Keratinocyte (primary cell): ENCODE results near the gene PTPRN2. TPM values are rescaled to one million over a fixed set of nuclear protein-coding genes. Genes with fewer than 3 reads are reported as not detected.
"Not testable (repeated sequence)": the region's sequence is repeated elsewhere in the genome, so short reads cannot be mapped to it uniquely, and the experiment has no call there.

Experiments used
- DNase-seq: peaks from one replicate; pipeline ENCODE4 v3.0.0-alpha.2; 2011; ENCODE audit warnings: low read depth, missing footprints, low spot score
- FAIRE-seq: peaks from 2 replicates; lab custom pipeline; 2011; peaks lifted over from hg19 to GRCh38; lab: Jason Lieb, UNC
- H2AFZ ChIP-seq: 2 replicates; pipeline ENCODE4 v1.6.0; 2012; ENCODE audit warnings: low read length, control low read depth, inconsistent platforms; ENCODE audit not compliant: control insufficient read depth
- H3K27ac ChIP-seq: 2 replicates; pipeline ENCODE4 v1.5.1; 2011; ENCODE audit warnings: low read length; ENCODE audit not compliant: control insufficient read depth, insufficient read depth
- H3K27me3 ChIP-seq: 3 replicates; pipeline ENCODE4 v1.6.0; 2011; ENCODE audit warnings: low read length; ENCODE audit not compliant: control insufficient read depth, insufficient read depth; ENCODE audit errors: extremely low read depth
- H3K36me3 ChIP-seq, 2 experiments: 2 replicates in 1 of 2; 3 replicates in 1 of 2; pipeline ENCODE4 v1.5.1; 2011; ENCODE audit warnings: low read length in 2 of 2, mild to moderate bottlenecking in 1 of 2; ENCODE audit not compliant: control insufficient read depth in 2 of 2, insufficient read depth in 2 of 2; ENCODE audit errors: extremely low read depth in 1 of 2
- H3K4me1 ChIP-seq: 3 replicates; pipeline ENCODE4 v1.5.1; 2011; ENCODE audit warnings: low read length; ENCODE audit not compliant: control insufficient read depth, insufficient read depth; ENCODE audit errors: extremely low read depth
- H3K4me2 ChIP-seq: 3 replicates; pipeline ENCODE4 v1.6.0; 2011; ENCODE audit warnings: low read depth, low read length; ENCODE audit not compliant: control insufficient read depth, insufficient read depth; ENCODE audit errors: extremely low read depth
- H3K4me3 ChIP-seq, 3 experiments: fragments of 200-600 bp in 1 of 3; sonication (generic) in 1 of 3; 2 replicates in 2 of 3; 3 replicates in 1 of 3; pipeline ENCODE4 v1.5.1; 2011 to 2016; ENCODE audit warnings: low read length in 3 of 3, mild to moderate bottlenecking in 3 of 3, control low read depth in 2 of 3, inconsistent platforms in 1 of 3, low read depth in 1 of 3, mixed read lengths in 1 of 3, mixed run types in 1 of 3, moderate library complexity in 1 of 3; ENCODE audit not compliant: control insufficient read depth in 2 of 3, insufficient read depth in 2 of 3; ENCODE audit errors: extremely low read depth in 1 of 3
- H3K79me2 ChIP-seq: 2 replicates; pipeline ENCODE4 v1.6.0; 2012; ENCODE audit warnings: low read length; ENCODE audit not compliant: control insufficient read depth, insufficient read depth
- H3K9ac ChIP-seq: 3 replicates; pipeline ENCODE4 v1.6.0; 2011; ENCODE audit warnings: low read length; ENCODE audit not compliant: control insufficient read depth, insufficient read depth; ENCODE audit errors: extremely low read depth
- H3K9me1 ChIP-seq: 3 replicates; pipeline ENCODE4 v1.6.0; 2011; ENCODE audit warnings: low read length; ENCODE audit not compliant: control insufficient read depth, insufficient read depth; ENCODE audit errors: extremely low read depth
- H3K9me3 ChIP-seq: 2 replicates; pipeline ENCODE4 v1.5.1; 2012; ENCODE audit warnings: low read depth, low read length; ENCODE audit not compliant: control insufficient read depth
- H4K20me1 ChIP-seq: 3 replicates; pipeline ENCODE4 v1.6.0; 2011; ENCODE audit warnings: low read length; ENCODE audit not compliant: control insufficient read depth, insufficient read depth; ENCODE audit errors: extremely low read depth
- EZH2 ChIP-seq: IDR thresholded peaks from one replicate; pipeline ENCODE4 v1.6.1; 2012; ENCODE audit warnings: inconsistent platforms, mild to moderate bottlenecking, low read length, moderate library complexity
- dilution Hi-C: fragments of 300-500 bp; cut with MboI; formaldehyde crosslinking; loops from one replicate; pipeline ENCODE4 v1.7.0; 2020; ENCODE audit warnings: low sequenced_read_pairs; ENCODE audit not compliant: extremely low pct_ligation_motif_present
- polyA plus RNA-seq, 5 experiments: library from polyadenylated mRNA; depleted of rRNA in 3 of 5; stranded (reverse) in 3 of 5; stranded (forward) in 1 of 5; unstranded in 1 of 5; fragments of >200 nt; gene quantifications; 1 replicate in 1 of 5; 2 replicates in 3 of 5; 3 replicates in 1 of 5; pipeline versions ENCODE4 v1.2.1 to v1.2.3, GENCODE V29; 2011 to 2012; ENCODE audit warnings: missing spikeins in 2 of 5, low read depth in 1 of 5, low replicate concordance in 1 of 5
- TF ChIP-seq, protein P1 (sequence below), 3 experiments: IDR thresholded peaks in 1 of 3; conservative IDR thresholded peaks in 1 of 3; optimal IDR thresholded peaks in 1 of 3; 2 replicates in 2 of 3; 3 replicates in 1 of 3; pipeline versions ENCODE3 to v1.5.1; 2011; ENCODE audit warnings: low read length in 3 of 3, mild to moderate bottlenecking in 3 of 3, moderate library complexity in 2 of 3, control low read depth in 1 of 3, inconsistent platforms in 1 of 3; ENCODE audit not compliant: insufficient read depth in 2 of 3; ENCODE audit errors: extremely low read depth in 1 of 3

Gene PTPRN2
- polyA plus RNA-seq, 1 donor (not counting 4 experiments of a cell fraction or from before 2014, with no cell fraction given): not detected

DNA sequence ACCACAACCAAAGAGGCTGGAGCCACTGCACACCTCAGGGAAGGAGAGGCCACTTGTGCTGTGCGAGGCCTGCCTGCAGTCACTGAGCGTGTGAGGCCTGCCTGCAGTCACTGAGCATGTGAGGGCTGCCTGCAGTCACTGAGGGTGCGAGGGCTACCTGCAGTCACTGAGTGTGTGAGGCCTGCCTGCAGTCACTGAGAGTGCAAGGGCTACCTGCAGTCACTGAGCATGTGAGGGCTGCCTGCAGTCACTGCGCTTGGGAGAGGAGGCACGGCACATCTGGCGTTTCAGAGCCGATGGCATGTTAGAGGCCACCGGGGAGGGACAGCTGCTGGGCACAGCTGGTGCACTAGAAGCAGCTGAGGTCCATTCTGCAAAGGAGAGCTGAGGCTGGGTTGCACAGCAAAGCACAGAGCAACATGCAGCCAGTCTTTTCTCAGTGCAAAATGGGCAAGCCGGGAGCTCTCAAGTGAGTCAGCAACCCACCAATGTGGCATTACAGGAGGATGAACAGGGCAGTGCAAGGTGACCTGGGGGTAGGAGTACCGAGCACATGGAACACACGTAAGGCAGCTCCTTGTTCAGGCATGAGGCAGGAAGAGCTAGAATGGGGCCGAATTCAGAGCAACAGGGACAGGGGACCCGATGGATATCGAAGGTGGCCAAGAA is 540.1 kb downstream of the PTPRN2 start:
- Histone ChIP-seq H3K9me1 (no peaks in the 10 kb centered on the region), H3K9me3 (peaks cover 19% of the 10 kb centered on the region), H3K9ac (no peak overlapping the region), H3K27ac (no peak overlapping the region), H3K4me2 (no peak overlapping the region), H4K20me1 (no peaks in the 10 kb centered on the region), H3K36me3 (no peaks in the 10 kb centered on the region), H3K27me3 (no peaks in the 10 kb centered on the region), H3K4me1 (no peaks in the 10 kb centered on the region), H2AFZ (no peak overlapping the region), H3K4me3 (no peak overlapping the region), H3K79me2 (no peaks in the 10 kb centered on the region)
- DNase-seq (no peak), FAIRE-seq (no peak)
- dilution Hi-C loops: no loop called here
- no peak for TF ChIP-seq EZH2
- TF ChIP-seq, protein P1, sequence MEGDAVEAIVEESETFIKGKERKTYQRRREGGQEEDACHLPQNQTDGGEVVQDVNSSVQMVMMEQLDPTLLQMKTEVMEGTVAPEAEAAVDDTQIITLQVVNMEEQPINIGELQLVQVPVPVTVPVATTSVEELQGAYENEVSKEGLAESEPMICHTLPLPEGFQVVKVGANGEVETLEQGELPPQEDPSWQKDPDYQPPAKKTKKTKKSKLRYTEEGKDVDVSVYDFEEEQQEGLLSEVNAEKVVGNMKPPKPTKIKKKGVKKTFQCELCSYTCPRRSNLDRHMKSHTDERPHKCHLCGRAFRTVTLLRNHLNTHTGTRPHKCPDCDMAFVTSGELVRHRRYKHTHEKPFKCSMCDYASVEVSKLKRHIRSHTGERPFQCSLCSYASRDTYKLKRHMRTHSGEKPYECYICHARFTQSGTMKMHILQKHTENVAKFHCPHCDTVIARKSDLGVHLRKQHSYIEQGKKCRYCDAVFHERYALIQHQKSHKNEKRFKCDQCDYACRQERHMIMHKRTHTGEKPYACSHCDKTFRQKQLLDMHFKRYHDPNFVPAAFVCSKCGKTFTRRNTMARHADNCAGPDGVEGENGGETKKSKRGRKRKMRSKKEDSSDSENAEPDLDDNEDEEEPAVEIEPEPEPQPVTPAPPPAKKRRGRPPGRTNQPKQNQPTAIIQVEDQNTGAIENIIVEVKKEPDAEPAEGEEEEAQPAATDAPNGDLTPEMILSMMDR (optimal IDR thresholded peaks at IDR 0.05 in 1 of 3, IDR thresholded peaks at IDR 0.05 in 1 of 3, conservative IDR thresholded peaks at IDR 0.05 in 1 of 3; ENCODE audit: extremely low read depth in 1 of 3, insufficient read depth in 2 of 3, low read length in 3 of 3): no peak

DNA sequence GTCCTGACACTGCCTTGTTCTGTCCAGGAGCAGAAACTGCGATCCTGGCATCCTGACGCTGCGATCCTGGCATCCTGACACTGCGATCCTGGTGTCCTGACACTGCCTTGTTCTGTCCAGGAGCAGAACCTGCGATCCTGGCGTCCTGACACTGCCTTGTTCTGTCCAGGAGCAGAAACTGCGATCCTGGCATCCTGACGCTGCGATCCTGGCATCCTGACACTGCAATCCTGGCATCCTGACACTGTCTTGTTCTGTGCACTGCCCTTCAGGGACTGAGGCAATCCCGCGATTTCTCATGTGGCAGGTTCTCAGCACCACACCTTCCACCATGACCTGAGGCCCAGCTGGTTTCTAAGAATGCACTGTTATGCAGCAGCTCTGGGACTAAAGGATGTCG is 541.4 kb downstream of the PTPRN2 start:
- FAIRE-seq, H4K20me1 ChIP-seq, DNase-seq, H3K4me2 ChIP-seq, H3K9me1 ChIP-seq, H3K27me3 ChIP-seq, H3K4me1 ChIP-seq, H3K27ac ChIP-seq, H3K36me3 ChIP-seq, H3K79me2 ChIP-seq, dilution Hi-C loops, H3K4me3 ChIP-seq, H2AFZ ChIP-seq, H3K9ac ChIP-seq: not testable (repeated sequence)
- peaks cover 26% of the 10 kb centered on the region for H3K9me3 ChIP-seq

DNA sequence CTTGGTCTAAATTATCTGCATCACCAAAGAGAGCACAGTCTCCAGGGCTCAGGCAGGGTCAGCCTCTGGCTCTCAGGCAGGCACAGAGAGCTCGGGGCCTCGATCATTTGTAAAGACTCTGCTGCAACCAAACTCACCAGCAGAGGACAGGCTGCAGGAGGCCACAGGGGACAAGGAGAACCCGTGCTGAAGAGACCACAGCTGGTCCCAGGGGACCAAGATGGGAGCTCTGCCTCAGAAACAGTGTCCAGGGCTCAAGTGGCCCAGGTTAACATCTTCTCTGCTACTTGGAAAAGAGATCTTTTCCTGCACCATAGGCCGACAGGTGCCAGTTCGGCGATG is 543.2 kb downstream of the PTPRN2 start:
- no peaks in the 10 kb centered on the region for H3K27me3 ChIP-seq
- no peaks in the 10 kb centered on the region for H3K79me2 ChIP-seq
- dilution Hi-C loops: no loop called here
- FAIRE-seq: no peak
- H3K4me1 ChIP-seq: no peaks in the 10 kb centered on the region
- H4K20me1 ChIP-seq: no peaks in the 10 kb centered on the region
- TF ChIP-seq EZH2: no peak
- TF ChIP-seq, protein P1 (optimal IDR thresholded peaks at IDR 0.05 in 1 of 3, IDR thresholded peaks at IDR 0.05 in 1 of 3, conservative IDR thresholded peaks at IDR 0.05 in 1 of 3; ENCODE audit: extremely low read depth in 1 of 3, insufficient read depth in 2 of 3, low read length in 3 of 3): no peak
- DNase-seq: no peak
- H3K9me3 ChIP-seq: peaks cover 21% of the 10 kb centered on the region
- no peak overlapping the region for H3K4me2 ChIP-seq
- H3K9ac ChIP-seq: no peak overlapping the region
- no peak overlapping the region for H3K27ac ChIP-seq
- no peaks in the 10 kb centered on the region for H3K9me1 ChIP-seq
- no peaks in the 10 kb centered on the region for H3K36me3 ChIP-seq
- no peak overlapping the region for H3K4me3 ChIP-seq
- H2AFZ ChIP-seq: no peak overlapping the region
